Keratinocyte (primary cell): ENCODE measurements around the gene PPM1D. TPM values are rescaled to one million over a fixed set of nuclear protein-coding genes. Genes with fewer than 3 reads are reported as not detected.

ENCODE experiments used
- DNase-seq: peaks from one replicate; pipeline ENCODE4 v3.0.0-alpha.2; 2011; ENCODE audit warnings: low read depth, missing footprints, low spot score
- FAIRE-seq: peaks from 2 replicates; lab custom pipeline; 2011; peaks lifted over from hg19 to GRCh38; lab: Jason Lieb, UNC
- H2AFZ ChIP-seq: 2 replicates; pipeline ENCODE4 v1.6.0; 2012; ENCODE audit warnings: low read length, control low read depth, inconsistent platforms; ENCODE audit not compliant: control insufficient read depth
- H3K27ac ChIP-seq: 2 replicates; pipeline ENCODE4 v1.5.1; 2011; ENCODE audit warnings: low read length; ENCODE audit not compliant: control insufficient read depth, insufficient read depth
- H3K27me3 ChIP-seq: 3 replicates; pipeline ENCODE4 v1.6.0; 2011; ENCODE audit warnings: low read length; ENCODE audit not compliant: control insufficient read depth, insufficient read depth; ENCODE audit errors: extremely low read depth
- H3K36me3 ChIP-seq, 2 experiments: 2 replicates in 1 of 2; 3 replicates in 1 of 2; pipeline ENCODE4 v1.5.1; 2011; ENCODE audit warnings: low read length in 2 of 2, mild to moderate bottlenecking in 1 of 2; ENCODE audit not compliant: control insufficient read depth in 2 of 2, insufficient read depth in 2 of 2; ENCODE audit errors: extremely low read depth in 1 of 2
- H3K4me1 ChIP-seq: 3 replicates; pipeline ENCODE4 v1.5.1; 2011; ENCODE audit warnings: low read length; ENCODE audit not compliant: control insufficient read depth, insufficient read depth; ENCODE audit errors: extremely low read depth
- H3K4me2 ChIP-seq: 3 replicates; pipeline ENCODE4 v1.6.0; 2011; ENCODE audit warnings: low read depth, low read length; ENCODE audit not compliant: control insufficient read depth, insufficient read depth; ENCODE audit errors: extremely low read depth
- H3K4me3 ChIP-seq, 3 experiments: fragments of 200-600 bp in 1 of 3; sonication (generic) in 1 of 3; 2 replicates in 2 of 3; 3 replicates in 1 of 3; pipeline ENCODE4 v1.5.1; 2011 to 2016; ENCODE audit warnings: low read length in 3 of 3, mild to moderate bottlenecking in 3 of 3, control low read depth in 2 of 3, inconsistent platforms in 1 of 3, low read depth in 1 of 3, mixed read lengths in 1 of 3, mixed run types in 1 of 3, moderate library complexity in 1 of 3; ENCODE audit not compliant: control insufficient read depth in 2 of 3, insufficient read depth in 2 of 3; ENCODE audit errors: extremely low read depth in 1 of 3
- H3K79me2 ChIP-seq: 2 replicates; pipeline ENCODE4 v1.6.0; 2012; ENCODE audit warnings: low read length; ENCODE audit not compliant: control insufficient read depth, insufficient read depth
- H3K9ac ChIP-seq: 3 replicates; pipeline ENCODE4 v1.6.0; 2011; ENCODE audit warnings: low read length; ENCODE audit not compliant: control insufficient read depth, insufficient read depth; ENCODE audit errors: extremely low read depth
- H3K9me1 ChIP-seq: 3 replicates; pipeline ENCODE4 v1.6.0; 2011; ENCODE audit warnings: low read length; ENCODE audit not compliant: control insufficient read depth, insufficient read depth; ENCODE audit errors: extremely low read depth
- H3K9me3 ChIP-seq: 2 replicates; pipeline ENCODE4 v1.5.1; 2012; ENCODE audit warnings: low read depth, low read length; ENCODE audit not compliant: control insufficient read depth
- H4K20me1 ChIP-seq: 3 replicates; pipeline ENCODE4 v1.6.0; 2011; ENCODE audit warnings: low read length; ENCODE audit not compliant: control insufficient read depth, insufficient read depth; ENCODE audit errors: extremely low read depth
- CTCF ChIP-seq, 3 experiments: IDR thresholded peaks in 1 of 3; conservative IDR thresholded peaks in 1 of 3; optimal IDR thresholded peaks in 1 of 3; 2 replicates in 2 of 3; 3 replicates in 1 of 3; pipeline versions ENCODE3 to v1.5.1; 2011; ENCODE audit warnings: low read length in 3 of 3, mild to moderate bottlenecking in 3 of 3, moderate library complexity in 2 of 3, control low read depth in 1 of 3, inconsistent platforms in 1 of 3; ENCODE audit not compliant: insufficient read depth in 2 of 3; ENCODE audit errors: extremely low read depth in 1 of 3
- EZH2 ChIP-seq: IDR thresholded peaks from one replicate; pipeline ENCODE4 v1.6.1; 2012; ENCODE audit warnings: inconsistent platforms, mild to moderate bottlenecking, low read length, moderate library complexity
- dilution Hi-C: fragments of 300-500 bp; cut with MboI; formaldehyde crosslinking; loops from one replicate; pipeline ENCODE4 v1.7.0; 2020; ENCODE audit warnings: low sequenced_read_pairs; ENCODE audit not compliant: extremely low pct_ligation_motif_present
- polyA plus RNA-seq, 5 experiments: library from polyadenylated mRNA; depleted of rRNA in 3 of 5; stranded (reverse) in 3 of 5; stranded (forward) in 1 of 5; unstranded in 1 of 5; fragments of >200 nt; gene quantifications; 1 replicate in 1 of 5; 2 replicates in 3 of 5; 3 replicates in 1 of 5; pipeline versions ENCODE4 v1.2.1 to v1.2.3, GENCODE V29; 2011 to 2012; ENCODE audit warnings: missing spikeins in 2 of 5, low read depth in 1 of 5, low replicate concordance in 1 of 5

The PPM1D gene
- polyA plus RNA-seq, 1 donor (not counting 4 experiments of a cell fraction or from before 2014, with no cell fraction given): 2.9 TPM

- H3K36me3 ChIP-seq: no peaks in the 10 kb centered on the region
- no peaks in the 10 kb centered on the region for H3K9me1 ChIP-seq
- H4K20me1 ChIP-seq: no peaks in the 10 kb centered on the region
- no peak overlapping the region for H3K9ac ChIP-seq
- H3K9me3 ChIP-seq: no peaks in the 10 kb centered on the region
- dilution Hi-C loops: no loop called here
- no peaks in the 10 kb centered on the region for H3K27me3 ChIP-seq
- TF ChIP-seq EZH2: no peak
- no peak overlapping the region for H3K4me2 ChIP-seq
- no peak overlapping the region for H2AFZ ChIP-seq
- FAIRE-seq (no peak), DNase-seq (no peak)
- H3K4me1 ChIP-seq: no peaks in the 10 kb centered on the region
- no peaks in the 10 kb centered on the region for H3K79me2 ChIP-seq
- H3K27ac ChIP-seq: no peak overlapping the region
- H3K4me3 ChIP-seq: no peak overlapping the region
These were observed 37.6 kb upstream of the PPM1D start for GRCh38 chr17:60562421-60562820.

GRCh38 chr17:60563743-60564142 lies 36.2 kb upstream of the PPM1D start:
- no peaks in the 10 kb centered on the region for H4K20me1 ChIP-seq
- dilution Hi-C loops: no loop called here
- H3K9me3 ChIP-seq: no peaks in the 10 kb centered on the region
- FAIRE-seq (no peak), DNase-seq (no peak)
- H3K79me2 ChIP-seq: no peaks in the 10 kb centered on the region
- H2AFZ ChIP-seq: no peak overlapping the region
- H3K9me1 ChIP-seq: no peaks in the 10 kb centered on the region
- no peak overlapping the region for H3K4me2 ChIP-seq
- H3K27me3 ChIP-seq: no peaks in the 10 kb centered on the region
- H3K4me3 ChIP-seq: no peak overlapping the region
- H3K4me1 ChIP-seq: no peaks in the 10 kb centered on the region
- TF ChIP-seq EZH2 (no peak), CTCF (optimal IDR thresholded peaks at IDR 0.05 in 1 of 3, IDR thresholded peaks at IDR 0.05 in 1 of 3, conservative IDR thresholded peaks at IDR 0.05 in 1 of 3; ENCODE audit: extremely low read depth in 1 of 3, insufficient read depth in 2 of 3, low read length in 3 of 3) (no peak)
- H3K27ac ChIP-seq: no peak overlapping the region
- no peak overlapping the region for H3K9ac ChIP-seq
- no peaks in the 10 kb centered on the region for H3K36me3 ChIP-seq

GRCh38 chr17:60565233-60565632 lies 34.8 kb upstream of the PPM1D start:
- dilution Hi-C loops: no loop called here
- Histone ChIP-seq H3K4me1 (no peaks in the 10 kb centered on the region), H3K27me3 (no peaks in the 10 kb centered on the region), H3K4me3 (no peak overlapping the region), H3K79me2 (no peaks in the 10 kb centered on the region), H3K9me3 (no peaks in the 10 kb centered on the region), H3K9me1 (no peaks in the 10 kb centered on the region), H4K20me1 (no peaks in the 10 kb centered on the region), H3K36me3 (no peaks in the 10 kb centered on the region), H3K4me2 (no peak overlapping the region), H3K9ac (no peak overlapping the region), H2AFZ (no peak overlapping the region), H3K27ac (no peak overlapping the region)
- DNase-seq: no peak
- TF ChIP-seq EZH2 (no peak), CTCF (optimal IDR thresholded peaks at IDR 0.05 in 1 of 3, IDR thresholded peaks at IDR 0.05 in 1 of 3, conservative IDR thresholded peaks at IDR 0.05 in 1 of 3; ENCODE audit: extremely low read depth in 1 of 3, insufficient read depth in 2 of 3, low read length in 3 of 3) (no peak)
- FAIRE-seq: no peak
